ENCODE measurements around the gene MAP2K4. TPM values are rescaled to one million over a fixed set of nuclear protein-coding genes. Genes with fewer than 3 reads are reported as not detected.

MAP2K4 gene
- total and polyA plus RNA-seq, 2 of the 4 experiments (the other 2 are of a cell fraction): 14.5 to 32.6 TPM

DNA sequence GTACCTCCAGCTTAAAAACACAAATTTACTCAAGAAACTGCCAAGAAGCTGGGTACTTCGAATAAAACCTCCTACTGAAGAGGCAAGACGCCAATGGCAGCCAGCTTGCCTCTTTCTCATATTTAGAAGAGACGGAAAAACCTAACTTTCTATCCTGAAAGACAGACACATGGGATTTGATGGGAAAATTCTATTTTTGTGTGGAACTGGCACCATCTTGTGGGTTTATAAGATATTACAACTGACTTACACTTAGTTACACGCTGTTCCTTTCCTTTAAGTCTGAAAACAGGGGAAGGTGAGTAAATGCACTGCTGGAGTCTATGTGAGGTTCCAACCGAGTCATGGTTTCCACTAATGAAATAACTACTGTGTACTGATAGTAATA, 33.7 kb upstream of the MAP2K4 start:
- BruUV-seq (replicated peaks): no TSS peak
- no peak overlapping the region for H4K5ac ChIP-seq (ENCODE audit: low read depth, low read length)
- in situ Hi-C loops (cut with MboI; ENCODE audit: low sequenced_read_pairs) (loop anchor here (10.0 to 25.0 kb wide), 2 partner anchors 1112 to 1325 kb away; partner anchors contain the start of gene MYH3), intact Hi-C loops (cut with micrococcal nuclease) (loop anchor here (1.0 to 5.0 kb wide), 2 partner anchors 1111 to 1340 kb away; no protein-coding TSS in a partner anchor), dilution Hi-C loops (cut with HindIII; ENCODE audit: low sequenced_read_pairs, unreplicated experiment) (no loop called here)
- no peak overlapping the region for H2BK5ac ChIP-seq (ENCODE audit: low read depth, low read length, poor library complexity, severe bottlenecking)
- H4K91ac ChIP-seq (ENCODE audit: insufficient read depth, low read depth, low read length): no peak overlapping the region
- WGBS, 2 experiments (ENCODE audit: extremely low coverage in 2 of 2, insufficient read length in 1 of 2): no CpG with 5 or more reads among the region's 5 CpGs
- H2AK5ac ChIP-seq (ENCODE audit: low read depth, low read length): no peak overlapping the region
- no peaks in the 10 kb centered on the region for H3K9me3 ChIP-seq (ENCODE audit: control insufficient read depth, insufficient read depth, low read length)
- H2BK20ac ChIP-seq (ENCODE audit: low read depth, low read length): no peak overlapping the region
- H2BK120ac ChIP-seq (ENCODE audit: low read depth, low read length): no peak overlapping the region
- H3K4me1 ChIP-seq (ENCODE audit: control insufficient read depth, insufficient read depth, low read length): no peaks in the 10 kb centered on the region
- no peak overlapping the region for H3K4ac ChIP-seq (ENCODE audit: low read depth, low read length)
- H3K27ac ChIP-seq (ENCODE audit: insufficient read depth, low read length): no peak overlapping the region
- H2AK9ac ChIP-seq (replicated peaks; ENCODE audit: low read depth, low read length, poor library complexity): no peak overlapping the region
- no peak overlapping the region for H3K14ac ChIP-seq (replicated peaks; ENCODE audit: low read depth, low read length)
- TF ChIP-seq FOS (IDR thresholded peaks at IDR 0.05; ENCODE audit: low read depth, low read length) (no peak), RAD21 (IDR thresholded peaks at IDR 0.05; ENCODE audit: low read length) (peak; percentile 62), MAFK (IDR thresholded peaks at IDR 0.05; ENCODE audit: low read depth, low read length) (no peak), MAZ (IDR thresholded peaks at IDR 0.05; ENCODE audit: borderline replicate concordance, low read depth, low read length) (no peak), CHD1 (IDR thresholded peaks at IDR 0.05; ENCODE audit: low read depth, low read length) (no peak), MXI1 (IDR thresholded peaks at IDR 0.05; ENCODE audit: borderline replicate concordance, low read depth, low read length) (no peak), BHLHE40 (IDR thresholded peaks at IDR 0.05; ENCODE audit: low read depth, low read length) (no peak), RFX5 (IDR thresholded peaks at IDR 0.05; ENCODE audit: low read depth, low read length) (no peak), SMC3 (IDR thresholded peaks at IDR 0.05; ENCODE audit: low read depth, low read length) (peak; percentile 50; the same call in 1 of the 2 replicates), NFE2L2 (IDR thresholded peaks at IDR 0.05; ENCODE audit: low read depth, low read length) (no peak), CEBPB (IDR thresholded peaks at IDR 0.05; ENCODE audit: low read depth, low read length) (no peak), POLR2A (IDR thresholded peaks at IDR 0.05; ENCODE audit: low read depth, low read length) (no peak), RCOR1 (IDR thresholded peaks at IDR 0.05; ENCODE audit: insufficient replicate concordance, low read length) (no peak)
- TF ChIP-seq, protein P1, sequence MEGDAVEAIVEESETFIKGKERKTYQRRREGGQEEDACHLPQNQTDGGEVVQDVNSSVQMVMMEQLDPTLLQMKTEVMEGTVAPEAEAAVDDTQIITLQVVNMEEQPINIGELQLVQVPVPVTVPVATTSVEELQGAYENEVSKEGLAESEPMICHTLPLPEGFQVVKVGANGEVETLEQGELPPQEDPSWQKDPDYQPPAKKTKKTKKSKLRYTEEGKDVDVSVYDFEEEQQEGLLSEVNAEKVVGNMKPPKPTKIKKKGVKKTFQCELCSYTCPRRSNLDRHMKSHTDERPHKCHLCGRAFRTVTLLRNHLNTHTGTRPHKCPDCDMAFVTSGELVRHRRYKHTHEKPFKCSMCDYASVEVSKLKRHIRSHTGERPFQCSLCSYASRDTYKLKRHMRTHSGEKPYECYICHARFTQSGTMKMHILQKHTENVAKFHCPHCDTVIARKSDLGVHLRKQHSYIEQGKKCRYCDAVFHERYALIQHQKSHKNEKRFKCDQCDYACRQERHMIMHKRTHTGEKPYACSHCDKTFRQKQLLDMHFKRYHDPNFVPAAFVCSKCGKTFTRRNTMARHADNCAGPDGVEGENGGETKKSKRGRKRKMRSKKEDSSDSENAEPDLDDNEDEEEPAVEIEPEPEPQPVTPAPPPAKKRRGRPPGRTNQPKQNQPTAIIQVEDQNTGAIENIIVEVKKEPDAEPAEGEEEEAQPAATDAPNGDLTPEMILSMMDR (conservative IDR thresholded peaks at IDR 0.05; ENCODE audit: low read depth, low read length): peak; percentile 58
- TF ChIP-seq, protein P2, sequence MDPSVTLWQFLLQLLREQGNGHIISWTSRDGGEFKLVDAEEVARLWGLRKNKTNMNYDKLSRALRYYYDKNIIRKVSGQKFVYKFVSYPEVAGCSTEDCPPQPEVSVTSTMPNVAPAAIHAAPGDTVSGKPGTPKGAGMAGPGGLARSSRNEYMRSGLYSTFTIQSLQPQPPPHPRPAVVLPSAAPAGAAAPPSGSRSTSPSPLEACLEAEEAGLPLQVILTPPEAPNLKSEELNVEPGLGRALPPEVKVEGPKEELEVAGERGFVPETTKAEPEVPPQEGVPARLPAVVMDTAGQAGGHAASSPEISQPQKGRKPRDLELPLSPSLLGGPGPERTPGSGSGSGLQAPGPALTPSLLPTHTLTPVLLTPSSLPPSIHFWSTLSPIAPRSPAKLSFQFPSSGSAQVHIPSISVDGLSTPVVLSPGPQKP (IDR thresholded peaks at IDR 0.05; ENCODE audit: borderline replicate concordance, low read depth, low read length): no peak
- TF ChIP-seq, protein P3, sequence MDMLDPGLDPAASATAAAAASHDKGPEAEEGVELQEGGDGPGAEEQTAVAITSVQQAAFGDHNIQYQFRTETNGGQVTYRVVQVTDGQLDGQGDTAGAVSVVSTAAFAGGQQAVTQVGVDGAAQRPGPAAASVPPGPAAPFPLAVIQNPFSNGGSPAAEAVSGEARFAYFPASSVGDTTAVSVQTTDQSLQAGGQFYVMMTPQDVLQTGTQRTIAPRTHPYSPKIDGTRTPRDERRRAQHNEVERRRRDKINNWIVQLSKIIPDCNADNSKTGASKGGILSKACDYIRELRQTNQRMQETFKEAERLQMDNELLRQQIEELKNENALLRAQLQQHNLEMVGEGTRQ (IDR thresholded peaks at IDR 0.05; ENCODE audit: low read depth, low read length): no peak
- H3K9ac ChIP-seq (ENCODE audit: low read depth, low read length): no peak overlapping the region
- ChIA-PET POLR2A (ENCODE audit: unreplicated experiment) (interaction anchor here (1.5 kb wide), 1 partner anchor 10 kb away, joined by 4 read pairs; the partner anchor contains the start of gene ZNF18), CTCF (interaction anchor here (0.6 to 1.4 kb wide), 5 partner anchors 9 to 1340 kb away, joined by 3 to 8 read pairs (median 5); partner anchors contain the start of gene ZNF18)
- no peaks in the 10 kb centered on the region for H3K27me3 ChIP-seq (ENCODE audit: control insufficient read depth, insufficient read depth, low read length)
- no peaks in the 10 kb centered on the region for H4K20me1 ChIP-seq (ENCODE audit: insufficient read depth, low read length)
- no peaks in the 10 kb centered on the region for H3K9me1 ChIP-seq (ENCODE audit: insufficient read depth, low read length)
- no peaks in the 10 kb centered on the region for H3K79me1 ChIP-seq (ENCODE audit: low read depth in 1 of 2, low read length in 2 of 2)
- no peak overlapping the region for H3K4me3 ChIP-seq (ENCODE audit: insufficient read depth, low read depth, low read length)
- ATAC-seq (ENCODE audit: low read depth): peak; percentile 92
- peaks cover 24% of the 10 kb centered on the region for H3K36me3 ChIP-seq (ENCODE audit: control insufficient read depth, insufficient read depth, low read length)
- no peak overlapping the region for H3K56ac ChIP-seq (ENCODE audit: extremely low read depth, insufficient read depth, low read length)
- H2AFZ ChIP-seq (replicated peaks; ENCODE audit: low read length, poor library complexity): no peak overlapping the region
- no peak overlapping the region; the same call in 1 of the 2 replicates for H3K4me2 ChIP-seq (ENCODE audit: low read depth, low read length)
- peak; percentile 60 for DNase-seq
- H4K8ac ChIP-seq (ENCODE audit: low read depth in 2 of 2, low read length in 2 of 2): no peak overlapping the region
- H3K23ac ChIP-seq (ENCODE audit: low read depth, low read length): no peak overlapping the region
- no peak overlapping the region for H2BK15ac ChIP-seq (ENCODE audit: low read depth, low read length)
- no peak overlapping the region for H3K18ac ChIP-seq (ENCODE audit: low read depth, low read length)

All from IMR-90 (cell line).